GM18873 (cell line): Measurements from ENCODE around the gene SUPT20HL2.
"Not testable (repeated sequence)": the region's sequence is repeated elsewhere in the genome, so short reads cannot be mapped to it uniquely, and the experiment has no call there.

Experiments used
- ATAC-seq: cut with Tn5 transposase; IDR thresholded peaks from one replicate; pipeline ENCODE4 v1.9.1; 2021; ENCODE audit warnings: mild to moderate bottlenecking, moderate library complexity, moderate number of reproducible peaks; ENCODE audit not compliant: unreplicated experiment, low FRiP score

SUPT20HL2 gene

GRCh38 chrX:24314019-24314635, at the start of gene SUPT20HL2:
SUPT20HL2 (minus strand) TSS chrX:24314069; CDS start chrX:24313315, 754 bp downstream.
- no peak for ATAC-seq

- not testable (repeated sequence) for ATAC-seq
Observed at GRCh38 chrX:24362089-24362745, 48.3 kb upstream of the SUPT20HL2 start.

- ATAC-seq: no peak
Observed at GRCh38 chrX:24360272-24360671, 46.4 kb upstream of the SUPT20HL2 start, which contains the start of gene SUPT20HL1. SUPT20HL1 (plus strand) TSS chrX:24360639; CDS start chrX:24362761, 2,122 bp downstream.

- ATAC-seq: no peak
Observed at GRCh38 chrX:24357106-24357505, 43.2 kb upstream of the SUPT20HL2 start.

GRCh38 chrX:24355095-24355494, 41.2 kb upstream of the SUPT20HL2 start:
- no peak for ATAC-seq

- no peak for ATAC-seq
Observed at GRCh38 chrX:24350217-24350616, 36.3 kb upstream of the SUPT20HL2 start.

GRCh38 chrX:24347881-24348280, 34.0 kb upstream of the SUPT20HL2 start:
- ATAC-seq: no peak

GRCh38 chrX:24343719-24344118, 29.9 kb upstream of the SUPT20HL2 start:
- peak; percentile 91 for ATAC-seq

- no peak for ATAC-seq
Observed at GRCh38 chrX:24341795-24342194, 27.9 kb upstream of the SUPT20HL2 start.

GRCh38 chrX:24340501-24340900, 26.6 kb upstream of the SUPT20HL2 start:
- ATAC-seq: no peak

GRCh38 chrX:24339911-24340310, 26.0 kb upstream of the SUPT20HL2 start:
- no peak for ATAC-seq

- ATAC-seq: no peak
Observed at GRCh38 chrX:24335871-24336270, 22.0 kb upstream of the SUPT20HL2 start.

GRCh38 chrX:24334461-24334860, 20.6 kb upstream of the SUPT20HL2 start:
- no peak for ATAC-seq

- no peak for ATAC-seq
Observed at GRCh38 chrX:24333371-24333770, 19.5 kb upstream of the SUPT20HL2 start.

- ATAC-seq: no peak
Observed at GRCh38 chrX:24332878-24333277, 19.0 kb upstream of the SUPT20HL2 start.

- no peak for ATAC-seq
Observed at GRCh38 chrX:24325231-24325630, 11.4 kb upstream of the SUPT20HL2 start.

- ATAC-seq: no peak
Observed at GRCh38 chrX:24321741-24322395, 8.0 kb upstream of the SUPT20HL2 start.

- ATAC-seq: no peak
Observed at GRCh38 chrX:24317567-24317966, 3.7 kb upstream of the SUPT20HL2 start.

- no peak for ATAC-seq
Observed at GRCh38 chrX:24316111-24316510, 2.2 kb upstream of the SUPT20HL2 start.

GRCh38 chrX:24312249-24312607, 1.6 kb downstream of the SUPT20HL2 start:
- ATAC-seq: not testable (repeated sequence)

- not testable (repeated sequence) for ATAC-seq
Observed at GRCh38 chrX:24311507-24312248, 2.2 kb downstream of the SUPT20HL2 start.
